GM18498 (cell line): ENCODE measurements around the gene CHAC2.

Source experiments
- ATAC-seq: cut with Tn5 transposase; IDR thresholded peaks from one replicate; pipeline ENCODE4 v1.9.1; 2021; ENCODE audit warnings: mild to moderate bottlenecking, moderate library complexity; ENCODE audit not compliant: unreplicated experiment

CHAC2 gene

GRCh38 chr2:53777134-53777533, 9.5 kb downstream of the CHAC2 start:
- no peak for ATAC-seq

- ATAC-seq, result no peak
Measured at GRCh38 chr2:53778536-53779162, 11.0 kb downstream of the CHAC2 start.

GRCh38 chr2:53780056-53780455, 12.5 kb downstream of the CHAC2 start:
- no peak for ATAC-seq

- ATAC-seq, result no peak
Measured at GRCh38 chr2:53782676-53783075, 15.1 kb downstream of the CHAC2 start.

GRCh38 chr2:53784436-53784835, 16.8 kb downstream of the CHAC2 start:
- no peak for ATAC-seq

DNA sequence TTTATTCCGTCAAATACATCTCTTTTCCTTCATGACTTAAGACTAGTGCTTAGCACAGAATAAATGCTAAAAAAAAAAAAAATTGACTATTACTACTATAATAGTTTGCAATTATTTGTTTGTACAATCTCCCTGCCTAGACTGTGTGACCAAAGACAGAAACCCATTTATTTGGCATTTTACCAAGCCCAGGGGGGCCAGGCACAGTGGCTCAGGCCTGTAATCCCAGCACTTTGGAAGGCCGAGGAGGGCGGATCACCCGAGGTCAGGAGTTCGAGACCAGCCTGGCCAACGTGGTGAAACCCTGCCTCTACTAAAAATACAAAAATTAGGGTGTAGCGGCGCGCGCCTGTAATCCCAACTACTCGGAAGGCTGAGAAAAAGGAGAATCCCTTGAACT, 17.8 kb downstream of the CHAC2 start:
- no peak for ATAC-seq

DNA sequence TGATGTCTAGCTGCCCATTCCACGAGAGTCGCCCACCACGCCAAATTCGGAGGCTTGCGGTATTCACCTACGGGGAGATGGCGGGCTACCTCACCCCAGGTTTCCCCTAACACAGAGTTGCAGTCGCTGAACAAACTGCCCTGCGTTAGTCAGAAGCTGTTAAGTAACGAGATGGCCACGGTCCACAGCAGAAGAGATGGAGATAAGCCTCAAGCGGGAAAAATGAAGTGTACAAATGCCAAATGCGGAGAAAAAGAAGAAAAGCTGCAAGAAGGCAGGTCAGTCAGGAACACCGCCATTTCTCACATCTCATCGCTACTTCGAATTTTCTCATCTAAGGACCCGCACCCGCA, 18.7 kb downstream of the CHAC2 start:
- peak; percentile 11 for ATAC-seq

DNA sequence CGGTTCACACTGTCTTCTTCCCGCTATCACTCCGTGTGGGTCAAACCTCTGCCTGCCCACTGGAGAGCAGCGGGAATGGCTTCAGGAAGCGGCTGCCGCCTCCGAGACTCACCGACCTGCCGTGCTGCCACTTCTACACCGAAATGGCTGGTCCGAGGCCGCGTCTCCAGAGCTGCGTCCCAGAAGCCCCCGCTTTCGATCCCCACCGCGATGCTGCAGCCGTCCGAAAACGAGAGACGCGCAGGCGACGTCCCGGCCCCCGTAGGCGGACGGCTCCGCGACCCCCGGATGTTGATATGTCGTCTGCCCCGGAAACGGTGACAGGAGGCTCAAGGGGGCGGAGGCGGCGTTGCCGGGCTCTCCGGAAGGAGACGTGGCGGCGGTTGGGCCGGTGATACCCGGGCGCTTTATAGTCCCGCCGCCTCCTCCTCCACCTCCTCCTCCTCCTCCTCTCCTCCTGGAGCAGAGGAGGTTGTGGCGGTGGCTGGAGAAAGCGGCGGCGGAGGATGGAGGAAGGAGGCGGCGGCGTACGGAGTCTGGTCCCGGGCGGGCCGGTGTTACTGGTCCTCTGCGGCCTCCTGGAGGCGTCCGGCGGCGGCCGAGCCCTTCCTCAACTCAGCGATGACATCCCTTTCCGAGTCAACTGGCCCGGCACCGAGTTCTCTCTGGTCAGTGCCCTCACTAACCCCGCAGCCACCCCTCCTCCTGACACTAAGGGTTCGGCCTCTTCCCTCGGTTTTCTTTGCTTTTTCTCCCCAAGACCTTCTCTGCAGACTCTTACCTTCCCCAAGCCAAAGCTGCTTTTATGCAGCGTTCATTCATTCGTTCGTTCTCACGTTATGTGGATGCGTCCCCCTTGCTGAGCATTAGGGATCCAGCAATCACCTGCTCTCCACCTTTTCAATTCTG, 19.4 kb downstream of the CHAC2 start, which contains the start of the genes ASB3 and ERLEC1:
ASB3 (minus strand) TSS at position 249 of the 909 bp plus-strand sequence. CDS start 21,381 bp downstream, outside the sequence.
ERLEC1 (plus strand) TSS at position 340 of the 909 bp plus-strand sequence; CDS start at position 507, 167 bp downstream.
- peak; percentile 96 for ATAC-seq

GRCh38 chr2:53787614-53788289, 20.1 kb downstream of the CHAC2 start:
- no peak for ATAC-seq

- no peak for ATAC-seq
Measured at GRCh38 chr2:53793261-53793660, 25.7 kb downstream of the CHAC2 start.

GRCh38 chr2:53793821-53794220, 26.2 kb downstream of the CHAC2 start:
- no peak for ATAC-seq

GRCh38 chr2:53801547-53801946, 33.9 kb downstream of the CHAC2 start:
- ATAC-seq, result no peak

DNA sequence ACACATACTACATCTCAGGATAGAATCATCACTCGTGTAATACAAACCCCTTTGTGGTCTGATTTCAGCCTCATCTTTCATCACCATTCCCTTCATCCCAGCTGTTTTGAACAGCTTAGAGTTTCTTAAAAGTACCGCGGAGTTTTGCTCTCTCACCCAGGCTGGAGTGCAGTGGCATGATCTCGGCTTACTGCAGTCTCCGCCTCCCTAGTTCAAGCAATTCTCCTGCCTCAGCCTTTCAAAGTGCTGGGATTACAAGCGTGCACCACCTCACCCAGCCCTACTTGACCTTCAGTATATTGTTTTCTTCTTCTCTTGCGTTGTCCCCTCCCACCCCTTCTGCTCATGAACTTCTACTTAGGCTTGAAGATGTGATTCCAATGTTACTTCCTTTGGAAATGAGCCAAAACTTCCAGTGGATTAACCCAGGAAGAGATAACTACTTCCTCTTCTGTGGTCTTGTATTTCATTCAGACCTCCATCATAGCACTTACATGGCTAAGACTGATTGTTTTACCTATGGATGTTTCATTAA, 35.1 kb downstream of the CHAC2 start:
- no peak for ATAC-seq

GRCh38 chr2:53811601-53812000, 44.0 kb downstream of the CHAC2 start:
- no peak for ATAC-seq

GRCh38 chr2:53813151-53813550, 45.5 kb downstream of the CHAC2 start:
- no peak for ATAC-seq

GRCh38 chr2:53818854-53819435, 51.3 kb downstream of the CHAC2 start:
- ATAC-seq, result no peak

DNA sequence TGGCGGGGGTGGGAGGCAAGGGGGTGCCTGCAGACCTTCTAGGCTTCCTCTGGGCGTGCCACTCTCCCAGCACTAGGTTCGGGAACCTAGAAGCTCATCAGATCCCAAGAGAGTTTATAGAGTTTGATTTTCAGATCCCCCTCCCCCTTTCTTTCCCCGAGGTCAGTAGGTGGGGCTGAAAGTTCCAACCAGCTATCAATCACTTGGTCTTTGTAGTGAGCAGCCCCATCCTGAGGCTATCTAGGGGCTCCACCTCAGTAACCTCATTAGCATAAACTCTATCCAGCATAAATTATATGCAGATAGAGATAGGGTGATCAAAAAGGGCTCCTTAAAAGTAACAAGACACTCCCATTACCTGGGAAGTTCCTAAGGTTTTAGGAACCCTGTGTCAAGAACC, 52.0 kb downstream of the CHAC2 start:
- no peak for ATAC-seq

- no peak for ATAC-seq
Measured at GRCh38 chr2:53820048-53820447, 52.4 kb downstream of the CHAC2 start.

DNA sequence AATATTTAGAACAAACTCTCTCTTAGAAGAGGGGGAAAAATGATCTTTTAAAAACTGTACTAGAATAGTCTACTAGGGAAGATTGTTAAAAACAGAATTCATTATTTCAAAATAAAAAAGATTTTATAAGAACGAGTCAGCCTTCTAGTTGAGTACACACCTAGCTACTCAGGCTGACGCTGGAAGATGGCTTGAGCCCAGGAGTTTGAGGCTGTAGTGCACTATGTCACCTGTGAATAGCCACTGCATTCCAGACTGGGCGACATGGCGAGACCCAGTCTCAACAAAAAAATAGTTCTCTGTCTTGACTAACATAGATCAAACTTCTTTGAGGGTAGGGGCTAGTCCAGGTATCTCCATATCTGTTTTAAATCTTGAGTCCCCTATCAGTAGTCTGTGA, 53.1 kb downstream of the CHAC2 start:
- no peak for ATAC-seq

DNA sequence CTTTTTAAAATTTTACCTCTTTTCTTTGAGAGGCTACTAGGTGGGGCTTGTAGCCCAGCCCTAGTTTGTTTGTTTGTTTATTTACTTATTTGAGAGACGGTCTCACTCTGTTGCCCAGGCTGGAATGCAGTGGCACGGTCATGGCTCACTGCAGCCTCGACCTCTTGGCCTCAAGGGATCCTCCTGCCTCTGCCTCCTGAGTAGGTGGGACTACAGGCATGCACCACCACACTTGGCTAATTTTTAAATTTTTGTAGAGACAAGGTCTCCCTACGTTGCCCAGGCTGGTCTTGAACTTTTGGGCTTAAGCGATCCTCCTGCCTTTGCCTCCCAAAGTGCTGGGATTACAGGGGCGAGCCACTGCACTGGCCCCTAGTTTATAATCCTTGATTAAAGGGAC, 54.2 kb downstream of the CHAC2 start:
- ATAC-seq, result no peak

GRCh38 chr2:53823639-53824038, 56.0 kb downstream of the CHAC2 start:
- peak; percentile 54 for ATAC-seq
